ENCODE measurements around the gene ARHGAP45. TPM values are rescaled to one million over a fixed set of nuclear protein-coding genes. Genes with fewer than 3 reads are reported as not detected.
"Not testable (repeated sequence)": the region's sequence is repeated elsewhere in the genome, so short reads cannot be mapped to it uniquely, and the experiment has no call there.

Gene ARHGAP45
- total RNA-seq, 1 donor from 2014 or later: 3.0 TPM

DNA sequence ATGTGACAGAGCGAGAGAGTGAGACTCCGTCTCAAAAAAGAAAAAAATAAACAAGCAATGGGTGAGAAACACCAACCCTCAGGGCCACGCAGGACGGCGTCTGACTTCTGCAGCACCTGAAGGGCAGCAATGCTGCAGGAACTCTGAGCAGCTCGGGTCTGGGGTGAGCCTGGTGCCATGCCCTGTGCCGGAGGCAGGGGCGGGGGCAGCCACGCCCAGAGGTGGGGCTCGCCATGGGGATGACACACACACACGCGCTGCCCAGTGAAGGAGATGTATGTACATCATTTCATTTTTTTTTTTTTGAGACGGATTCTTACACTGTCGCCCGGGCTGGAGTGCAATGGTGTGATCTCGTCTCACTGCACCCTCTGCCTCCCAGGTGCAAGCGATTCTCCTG, 61.1 kb downstream of the ARHGAP45 start:
- DNase-seq (ENCODE audit: low read depth) (no peak), FAIRE-seq (no peak)
- Histone ChIP-seq H3K9me3 (ENCODE audit: insufficient read depth, low read depth, low read length) (no peaks in the 10 kb centered on the region), H3K27me3 (ENCODE audit: insufficient read depth, low read length) (no peaks in the 10 kb centered on the region), H3K4me1 (ENCODE audit: insufficient read depth, low read length) (peaks cover 29% of the 10 kb centered on the region), H3K9ac (ENCODE audit: low read length) (no peak overlapping the region), H2AFZ (ENCODE audit: low read depth, low read length) (no peak overlapping the region), H4K20me1 (ENCODE audit: insufficient read depth, low read length) (peaks cover 54% of the 10 kb centered on the region), H3K36me3 (ENCODE audit: insufficient read depth, low read length) (peaks cover 2% of the 10 kb centered on the region), H3K27ac (ENCODE audit: low read depth, low read length) (no peak overlapping the region), H3K79me2 (ENCODE audit: insufficient read depth, low read length) (peaks cover 79% of the 10 kb centered on the region), H3K4me2 (ENCODE audit: low read length) (no peak overlapping the region), H3K4me3 (ENCODE audit: insufficient read depth, low read depth, low read length) (no peak overlapping the region)
- H3K9me3 Mint-ChIP-seq (ENCODE audit: unreplicated experiment): no peaks in the 10 kb centered on the region
- H3K4me3 Mint-ChIP-seq (ENCODE audit: unreplicated experiment): no peak overlapping the region
- no peak overlapping the region for H3K27ac Mint-ChIP-seq (ENCODE audit: unreplicated experiment)
- no peaks in the 10 kb centered on the region for H3K4me1 Mint-ChIP-seq (ENCODE audit: low read depth, unreplicated experiment)
- H3K36me3 Mint-ChIP-seq (ENCODE audit: low read depth, unreplicated experiment): peaks cover 8% of the 10 kb centered on the region
- no peaks in the 10 kb centered on the region for H3K27me3 Mint-ChIP-seq (ENCODE audit: low read depth, unreplicated experiment)
- TF ChIP-seq EZH2 (IDR thresholded peaks at IDR 0.05; ENCODE audit: insufficient read depth, low read length): no peak
- TF ChIP-seq, protein P1, sequence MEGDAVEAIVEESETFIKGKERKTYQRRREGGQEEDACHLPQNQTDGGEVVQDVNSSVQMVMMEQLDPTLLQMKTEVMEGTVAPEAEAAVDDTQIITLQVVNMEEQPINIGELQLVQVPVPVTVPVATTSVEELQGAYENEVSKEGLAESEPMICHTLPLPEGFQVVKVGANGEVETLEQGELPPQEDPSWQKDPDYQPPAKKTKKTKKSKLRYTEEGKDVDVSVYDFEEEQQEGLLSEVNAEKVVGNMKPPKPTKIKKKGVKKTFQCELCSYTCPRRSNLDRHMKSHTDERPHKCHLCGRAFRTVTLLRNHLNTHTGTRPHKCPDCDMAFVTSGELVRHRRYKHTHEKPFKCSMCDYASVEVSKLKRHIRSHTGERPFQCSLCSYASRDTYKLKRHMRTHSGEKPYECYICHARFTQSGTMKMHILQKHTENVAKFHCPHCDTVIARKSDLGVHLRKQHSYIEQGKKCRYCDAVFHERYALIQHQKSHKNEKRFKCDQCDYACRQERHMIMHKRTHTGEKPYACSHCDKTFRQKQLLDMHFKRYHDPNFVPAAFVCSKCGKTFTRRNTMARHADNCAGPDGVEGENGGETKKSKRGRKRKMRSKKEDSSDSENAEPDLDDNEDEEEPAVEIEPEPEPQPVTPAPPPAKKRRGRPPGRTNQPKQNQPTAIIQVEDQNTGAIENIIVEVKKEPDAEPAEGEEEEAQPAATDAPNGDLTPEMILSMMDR (IDR thresholded peaks at IDR 0.05; ENCODE audit: insufficient read depth, low read depth, low read length): no peak

DNA sequence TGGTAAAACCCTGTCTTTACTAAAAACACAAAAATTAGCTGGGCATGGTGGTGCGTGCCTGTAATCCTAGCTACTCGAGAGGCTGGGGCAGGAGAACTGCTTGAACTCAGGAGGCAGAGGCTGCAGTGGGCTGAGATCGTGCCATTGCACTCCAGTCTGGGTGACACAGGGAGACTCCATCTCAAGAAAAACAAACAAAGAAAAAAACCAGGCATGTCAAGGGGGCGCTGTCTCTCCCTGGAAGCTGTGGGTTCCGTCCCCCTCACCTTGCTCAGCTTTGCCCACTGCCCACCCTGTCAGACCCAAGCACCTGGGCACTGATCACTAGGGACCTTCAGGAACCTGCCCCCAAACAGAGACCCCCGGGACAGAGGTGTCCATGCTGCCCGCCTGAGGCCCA, 62.1 kb downstream of the ARHGAP45 start:
- not testable (repeated sequence) for H3K27me3 Mint-ChIP-seq (ENCODE audit: low read depth, unreplicated experiment); H2AFZ ChIP-seq (ENCODE audit: low read depth, low read length); H3K4me2 ChIP-seq (ENCODE audit: low read length); H3K9me3 ChIP-seq (ENCODE audit: insufficient read depth, low read depth, low read length); H3K27ac Mint-ChIP-seq (ENCODE audit: unreplicated experiment); FAIRE-seq; H3K4me3 Mint-ChIP-seq (ENCODE audit: unreplicated experiment); H3K27me3 ChIP-seq (ENCODE audit: insufficient read depth, low read length); H3K9ac ChIP-seq (ENCODE audit: low read length); H3K4me1 Mint-ChIP-seq (ENCODE audit: low read depth, unreplicated experiment); H3K36me3 Mint-ChIP-seq (ENCODE audit: low read depth, unreplicated experiment); H3K36me3 ChIP-seq (ENCODE audit: insufficient read depth, low read length); H3K9me3 Mint-ChIP-seq (ENCODE audit: unreplicated experiment); DNase-seq (ENCODE audit: low read depth); H3K27ac ChIP-seq (ENCODE audit: low read depth, low read length); H3K4me3 ChIP-seq (ENCODE audit: insufficient read depth, low read depth, low read length)
- Histone ChIP-seq H3K79me2 (ENCODE audit: insufficient read depth, low read length) (peaks cover 82% of the 10 kb centered on the region), H4K20me1 (ENCODE audit: insufficient read depth, low read length) (peaks cover 51% of the 10 kb centered on the region), H3K4me1 (ENCODE audit: insufficient read depth, low read length) (peaks cover 29% of the 10 kb centered on the region)

DNA sequence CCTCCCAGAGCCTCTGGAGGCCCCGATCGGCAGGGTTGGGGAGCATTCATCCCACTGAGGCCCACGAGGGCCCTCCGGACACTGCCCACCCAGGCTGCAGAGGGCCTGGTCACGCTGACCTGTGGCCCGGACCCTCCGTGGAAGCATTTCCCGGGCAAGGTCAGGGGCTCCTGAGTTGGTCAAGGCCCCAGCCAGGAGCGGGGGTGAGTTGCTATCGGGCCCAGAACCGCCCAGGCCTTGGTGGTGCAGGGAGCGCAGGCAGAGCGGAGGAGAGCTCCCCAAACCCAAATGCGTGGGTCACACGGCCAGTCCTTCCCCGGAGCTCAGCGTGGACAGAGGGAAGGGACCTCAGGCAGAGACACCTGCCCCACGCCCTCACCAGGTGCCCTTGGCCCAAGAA, 62.6 kb downstream of the ARHGAP45 start:
- TF ChIP-seq, protein P1 (IDR thresholded peaks at IDR 0.05; ENCODE audit: insufficient read depth, low read depth, low read length): no peak
- TF ChIP-seq EZH2 (IDR thresholded peaks at IDR 0.05; ENCODE audit: insufficient read depth, low read length): no peak
- no peak overlapping the region for H3K27ac Mint-ChIP-seq (ENCODE audit: unreplicated experiment)
- H3K36me3 Mint-ChIP-seq (ENCODE audit: low read depth, unreplicated experiment): peaks cover 11% of the 10 kb centered on the region
- H3K27ac ChIP-seq (ENCODE audit: low read depth, low read length): no peak overlapping the region
- no peak overlapping the region for H3K4me3 Mint-ChIP-seq (ENCODE audit: unreplicated experiment)
- H3K9me3 ChIP-seq (ENCODE audit: insufficient read depth, low read depth, low read length): no peaks in the 10 kb centered on the region
- no peak overlapping the region for H3K9ac ChIP-seq (ENCODE audit: low read length)
- peaks cover 86% of the 10 kb centered on the region for H3K79me2 ChIP-seq (ENCODE audit: insufficient read depth, low read length)
- H3K4me1 Mint-ChIP-seq (ENCODE audit: low read depth, unreplicated experiment): peaks cover 6% of the 10 kb centered on the region
- peak overlapping the region; percentile 98 for H3K4me2 ChIP-seq (ENCODE audit: low read length)
- peaks cover 51% of the 10 kb centered on the region for H4K20me1 ChIP-seq (ENCODE audit: insufficient read depth, low read length)
- no peak overlapping the region for H2AFZ ChIP-seq (ENCODE audit: low read depth, low read length)
- H3K4me3 ChIP-seq (ENCODE audit: insufficient read depth, low read depth, low read length): no peak overlapping the region
- peaks cover 29% of the 10 kb centered on the region for H3K4me1 ChIP-seq (ENCODE audit: insufficient read depth, low read length)
- no peaks in the 10 kb centered on the region for H3K27me3 ChIP-seq (ENCODE audit: insufficient read depth, low read length)
- DNase-seq (ENCODE audit: low read depth): no peak
- no peak for FAIRE-seq
- no peaks in the 10 kb centered on the region for H3K9me3 Mint-ChIP-seq (ENCODE audit: unreplicated experiment)
- no peaks in the 10 kb centered on the region for H3K27me3 Mint-ChIP-seq (ENCODE audit: low read depth, unreplicated experiment)
- peaks cover 2% of the 10 kb centered on the region for H3K36me3 ChIP-seq (ENCODE audit: insufficient read depth, low read length)

Measured in astrocyte (in vitro differentiated cells and primary cell).